ENCODE results near the gene TGM3.
A peak's percentile ranks its signal among the peaks of the same experiment; 100 is the strongest.
"Not testable (repeated sequence)": the region's sequence is repeated elsewhere in the genome, so short reads cannot be mapped to it uniquely, and the experiment has no call there.

TGM3 gene, protein sequence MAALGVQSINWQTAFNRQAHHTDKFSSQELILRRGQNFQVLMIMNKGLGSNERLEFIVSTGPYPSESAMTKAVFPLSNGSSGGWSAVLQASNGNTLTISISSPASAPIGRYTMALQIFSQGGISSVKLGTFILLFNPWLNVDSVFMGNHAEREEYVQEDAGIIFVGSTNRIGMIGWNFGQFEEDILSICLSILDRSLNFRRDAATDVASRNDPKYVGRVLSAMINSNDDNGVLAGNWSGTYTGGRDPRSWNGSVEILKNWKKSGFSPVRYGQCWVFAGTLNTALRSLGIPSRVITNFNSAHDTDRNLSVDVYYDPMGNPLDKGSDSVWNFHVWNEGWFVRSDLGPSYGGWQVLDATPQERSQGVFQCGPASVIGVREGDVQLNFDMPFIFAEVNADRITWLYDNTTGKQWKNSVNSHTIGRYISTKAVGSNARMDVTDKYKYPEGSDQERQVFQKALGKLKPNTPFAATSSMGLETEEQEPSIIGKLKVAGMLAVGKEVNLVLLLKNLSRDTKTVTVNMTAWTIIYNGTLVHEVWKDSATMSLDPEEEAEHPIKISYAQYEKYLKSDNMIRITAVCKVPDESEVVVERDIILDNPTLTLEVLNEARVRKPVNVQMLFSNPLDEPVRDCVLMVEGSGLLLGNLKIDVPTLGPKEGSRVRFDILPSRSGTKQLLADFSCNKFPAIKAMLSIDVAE
- total RNA-seq, result 0 to 0.11 (median 0) reads per million in 17 experiments

- no peak for DNase-seq
These were observed at the start of gene TGM3 for GRCh38 chr20:2295886-2296515. TGM3 (plus strand) TSS chr20:2296001; CDS start chr20:2296064, 63 bp downstream.

DNA sequence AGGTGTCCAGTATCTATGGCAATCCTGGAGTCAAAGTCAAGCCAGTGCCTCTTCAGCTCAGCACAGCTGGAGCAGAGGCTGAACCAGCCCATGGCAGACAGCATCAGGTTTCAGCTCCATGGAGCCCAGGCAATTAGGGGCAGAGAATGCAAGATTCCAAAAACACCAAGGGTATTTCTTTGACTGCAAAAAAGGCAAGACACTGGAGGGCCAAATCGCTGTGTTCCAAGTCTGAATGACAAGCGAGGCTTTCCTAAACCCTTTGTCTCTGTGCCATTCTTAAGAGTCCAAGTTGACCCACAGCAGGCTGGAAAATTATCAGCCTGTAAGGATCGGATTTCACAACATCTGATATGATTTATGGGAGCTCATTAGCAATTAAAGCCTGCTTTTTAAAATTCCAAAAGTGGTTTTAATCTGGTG lies 49.7 kb upstream of the TGM3 start:
- no peak for DNase-seq

- DNase-seq, result no peak
These were observed 47.0 kb upstream of the TGM3 start for GRCh38 chr20:2248837-2249236.

GRCh38 chr20:2249935-2250334 lies 45.9 kb upstream of the TGM3 start:
- no peak for DNase-seq

- peak; percentile 40 to 67 (median 58) for DNase-seq
These were observed 43.3 kb upstream of the TGM3 start for GRCh38 chr20:2252419-2252997.

- DNase-seq, result peak in 2 of 4 experiments; percentile 18 to 27
These were observed 42.5 kb upstream of the TGM3 start for GRCh38 chr20:2253256-2253655.

- DNase-seq, result no peak
These were observed 41.5 kb upstream of the TGM3 start for GRCh38 chr20:2254333-2254732.

DNA sequence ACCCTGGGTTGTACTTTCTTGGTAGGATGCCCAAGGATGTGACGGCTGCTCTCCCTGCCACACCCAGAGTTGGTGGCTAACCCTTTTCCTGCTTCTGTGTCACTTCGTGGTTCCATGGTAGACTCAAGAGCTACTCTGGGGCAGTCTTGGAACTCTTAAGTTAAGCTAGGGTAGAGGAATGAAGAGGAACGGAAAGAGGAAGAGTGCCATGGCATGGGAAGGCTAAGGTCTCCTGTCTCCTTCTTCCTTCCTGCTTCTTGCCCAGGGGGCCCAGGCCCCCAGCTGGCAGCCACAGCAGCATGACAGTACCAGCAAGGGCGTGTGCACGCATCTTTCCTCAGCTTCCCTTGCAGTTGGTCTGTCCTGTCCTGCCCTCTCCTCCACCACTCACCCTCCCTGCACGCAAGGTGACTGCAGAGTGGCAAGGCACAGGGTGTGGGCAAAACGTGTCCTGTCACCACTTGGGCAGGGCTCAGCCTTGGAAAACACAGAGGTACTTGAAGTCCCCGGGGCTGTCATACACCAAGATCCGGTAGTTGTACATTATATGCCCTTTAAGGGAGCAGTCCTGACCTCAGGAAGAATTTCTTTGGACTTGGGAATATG lies 39.8 kb upstream of the TGM3 start:
- DNase-seq, result peak; percentile 32 to 69 (median 64)

DNA sequence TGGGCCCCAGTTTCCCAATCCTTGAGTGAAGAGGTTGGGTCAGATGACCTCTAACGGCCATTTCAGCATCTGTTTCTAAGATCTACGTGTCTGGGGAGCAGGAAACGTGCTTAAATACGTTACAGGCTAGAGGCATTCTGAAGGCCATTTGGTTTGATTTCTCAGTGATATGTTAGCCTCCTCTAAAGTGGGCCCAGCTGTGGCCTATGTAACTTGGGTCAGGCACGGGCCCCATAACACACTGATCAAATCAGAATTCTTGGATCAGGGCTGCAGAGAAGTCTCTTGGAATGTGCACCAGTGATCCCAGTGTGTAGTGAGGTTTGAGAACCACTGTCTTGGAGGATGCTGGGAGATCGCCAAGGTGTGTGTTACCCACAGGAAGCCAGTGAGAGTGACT lies 36.1 kb upstream of the TGM3 start:
- DNase-seq, result no peak

- DNase-seq, result no peak
These were observed 35.6 kb upstream of the TGM3 start for GRCh38 chr20:2260250-2260649.

GRCh38 chr20:2261046-2261485 lies 34.7 kb upstream of the TGM3 start:
- DNase-seq, result no peak

DNA sequence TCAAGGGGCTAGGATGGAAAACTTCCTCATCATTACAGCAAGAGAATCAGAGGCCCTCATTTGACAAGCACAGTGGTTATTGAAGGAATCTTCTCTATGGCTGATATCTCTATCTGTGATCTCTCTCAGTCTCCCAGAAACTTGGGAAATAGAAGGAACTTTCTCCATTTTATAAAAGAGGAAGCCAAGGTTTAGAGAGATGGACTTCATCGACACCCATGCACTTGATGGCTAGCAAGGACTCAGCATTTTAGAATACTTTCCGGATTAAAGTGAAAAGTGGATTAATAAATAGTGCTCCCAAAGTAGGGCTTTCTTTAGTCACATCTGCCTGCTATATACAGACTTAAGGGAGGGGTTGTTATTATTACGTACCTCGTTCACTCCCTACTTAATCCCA lies 34.2 kb upstream of the TGM3 start:
- DNase-seq, result peak in 2 of 4 experiments; percentile 29 to 53

DNA sequence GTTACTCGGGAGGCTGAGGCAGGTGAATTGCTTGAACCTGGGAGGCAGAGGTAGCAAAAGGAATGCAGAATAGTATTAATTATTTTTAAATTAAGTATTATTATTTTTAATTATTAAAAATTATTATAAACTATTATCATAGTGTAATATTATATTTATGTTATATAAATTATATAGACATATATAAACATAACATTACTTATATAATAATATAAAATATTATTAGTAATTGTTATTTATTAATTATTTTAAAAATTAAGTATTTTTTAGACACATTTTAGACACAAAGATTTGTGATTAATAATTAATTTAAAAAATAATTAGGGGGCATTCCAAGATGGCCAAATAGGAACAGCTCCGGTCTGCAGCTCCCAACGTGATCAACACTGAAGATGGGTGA lies 31.7 kb upstream of the TGM3 start:
- no peak for DNase-seq

DNA sequence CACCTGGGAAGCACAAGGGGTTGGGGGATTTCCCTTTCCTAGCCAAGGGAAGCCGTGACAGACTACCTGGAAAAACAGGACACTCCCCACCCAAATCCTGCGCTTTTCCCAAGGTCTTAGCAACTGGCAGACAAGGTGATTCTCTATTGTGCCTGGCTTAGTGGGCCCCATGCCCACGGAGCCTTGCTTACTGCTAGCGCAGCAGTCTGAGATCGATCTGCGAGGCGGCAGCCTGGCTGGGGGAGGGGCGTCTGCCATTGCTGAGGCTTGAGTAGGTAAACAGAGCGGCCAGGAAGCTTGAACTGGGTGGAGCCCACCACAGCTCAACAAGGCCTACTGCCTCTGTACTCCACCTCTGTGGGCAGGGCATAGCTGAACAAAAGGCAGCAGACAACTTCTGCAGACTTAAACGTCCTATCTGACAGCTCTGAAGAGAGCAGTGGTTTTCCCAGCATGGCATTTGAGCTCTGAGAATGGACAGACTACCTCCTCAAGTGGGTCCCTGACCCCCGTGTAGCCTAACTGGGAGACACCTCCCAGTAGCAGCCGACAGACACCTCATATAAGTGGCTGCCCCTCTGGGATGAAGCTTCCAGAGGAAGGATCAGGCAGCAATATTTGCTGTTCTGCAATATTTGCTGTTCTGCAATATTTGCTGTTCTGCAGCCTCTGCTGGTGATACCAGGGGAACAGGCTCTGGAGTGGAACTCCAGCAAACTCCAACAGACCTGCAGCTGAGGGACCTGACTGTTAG lies 31.0 kb upstream of the TGM3 start:
- not testable (repeated sequence) for DNase-seq

DNA sequence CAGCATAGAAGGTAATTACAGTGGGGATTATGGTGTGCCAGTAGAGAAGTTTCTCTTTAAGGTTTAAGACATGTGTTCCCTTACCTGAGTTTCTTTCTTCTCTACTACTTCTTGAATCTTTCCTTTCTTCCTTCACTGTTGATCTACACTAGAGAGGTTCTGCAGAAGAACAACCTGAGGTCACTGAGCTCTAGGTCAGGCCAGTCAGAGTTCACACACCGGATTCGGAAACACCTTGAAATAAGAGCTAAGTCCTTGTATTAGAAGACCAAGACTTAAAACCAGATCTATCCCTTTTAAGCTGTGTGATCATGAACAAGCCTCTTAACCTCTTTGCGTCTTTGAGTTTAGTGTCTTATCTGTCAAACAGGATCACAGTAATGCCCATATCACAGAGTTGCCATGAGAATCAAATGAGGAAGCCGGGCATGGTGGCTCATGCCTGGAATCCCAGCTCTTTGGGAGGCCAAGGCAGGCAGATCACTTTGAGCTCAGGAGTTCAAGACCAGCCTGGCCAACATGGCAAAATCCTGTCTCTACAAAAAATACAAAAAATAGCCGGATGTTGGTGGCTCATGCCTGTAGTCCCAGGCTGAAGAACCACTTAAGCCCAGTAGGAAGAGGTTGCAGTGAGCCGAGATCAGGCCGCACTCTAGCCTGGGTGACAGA lies 22.0 kb upstream of the TGM3 start:
- no peak for DNase-seq

DNA sequence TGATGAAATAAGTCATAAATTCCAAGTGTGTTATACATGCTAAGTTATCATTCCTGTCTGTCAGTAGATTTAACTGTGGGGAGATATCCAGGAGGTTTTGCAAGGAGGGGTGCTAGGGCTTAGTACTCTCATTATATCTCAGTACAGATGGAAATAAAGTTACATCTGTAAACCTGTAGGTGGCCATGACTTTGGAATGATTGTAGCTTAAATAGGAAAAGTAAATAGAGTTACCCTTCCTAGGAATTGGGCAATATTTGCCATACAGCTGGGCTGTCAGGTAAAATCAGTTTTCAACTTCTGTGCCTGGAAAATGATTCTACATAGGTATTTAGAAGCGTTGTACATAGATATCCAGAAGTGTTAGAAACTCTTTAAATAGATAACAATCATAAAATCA lies 19.8 kb upstream of the TGM3 start:
- DNase-seq, result no peak

DNA sequence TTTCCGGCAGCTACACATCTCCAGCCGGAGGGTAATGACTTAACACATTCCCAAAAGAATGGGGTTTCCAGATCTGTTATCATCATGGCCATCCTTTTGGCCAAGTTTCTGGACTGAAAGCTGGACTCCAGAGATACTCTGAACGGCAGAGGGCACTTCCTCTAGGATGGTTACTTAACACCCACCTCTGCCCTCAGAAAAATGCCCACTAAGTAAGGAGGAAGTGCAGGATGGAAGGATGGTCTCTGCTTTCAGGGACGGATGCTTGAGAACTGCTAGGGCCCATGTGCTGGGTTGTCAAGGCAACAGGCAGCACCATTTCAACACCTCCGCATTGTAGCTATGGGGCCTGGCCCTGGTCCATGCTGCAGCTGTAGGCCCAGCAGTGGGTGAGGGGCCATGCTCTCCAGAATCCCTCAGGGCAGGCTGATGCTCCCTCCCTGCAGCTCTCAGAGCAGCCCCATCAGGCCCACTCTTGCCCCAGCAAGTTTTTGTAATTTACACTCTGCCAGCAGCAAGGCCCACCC lies 16.5 kb upstream of the TGM3 start:
- peak; percentile 32 to 63 (median 52) for DNase-seq

DNA sequence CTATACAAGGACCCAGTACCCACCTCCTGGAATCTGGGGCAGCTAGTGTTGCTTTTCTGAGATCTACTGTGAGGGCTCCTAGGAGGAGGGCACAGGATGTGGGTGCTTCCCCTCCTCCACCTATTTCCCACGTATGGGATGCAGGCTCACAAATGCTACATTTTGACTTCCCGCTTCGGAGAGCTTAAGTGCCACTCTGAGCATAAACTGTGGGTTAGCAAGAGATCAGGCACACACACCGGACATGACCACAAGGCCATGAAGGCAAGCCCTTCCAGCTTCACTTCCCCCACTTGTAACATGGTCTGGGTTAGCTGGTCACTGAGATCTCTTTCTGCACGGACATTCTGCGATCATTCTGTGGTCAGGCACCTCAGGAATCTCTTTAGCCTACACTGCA lies 15.7 kb upstream of the TGM3 start:
- DNase-seq, result peak; percentile 67 to 82 (median 76)

GRCh38 chr20:2281563-2281962 lies 14.2 kb upstream of the TGM3 start:
- DNase-seq, result no peak

DNA sequence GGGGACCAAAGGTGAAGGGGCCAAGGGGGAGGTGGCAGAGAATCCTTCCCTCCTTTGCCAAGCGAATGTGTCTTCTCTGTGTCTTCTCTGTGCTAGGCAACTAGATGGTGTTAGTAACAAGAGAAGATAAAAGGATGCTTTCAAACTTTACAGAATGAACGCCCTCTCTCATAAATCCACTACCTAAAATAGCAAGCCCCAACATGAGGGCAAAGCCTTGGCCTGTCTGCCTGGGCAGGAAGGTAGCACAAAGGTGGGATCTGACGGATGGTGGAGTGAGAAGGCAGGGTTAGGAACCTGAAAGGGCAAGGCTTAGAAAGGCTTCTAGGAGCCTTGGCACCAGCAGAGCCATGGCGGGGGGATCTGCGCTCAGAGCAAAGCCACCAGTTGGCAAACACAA lies 13.6 kb upstream of the TGM3 start:
- DNase-seq, result no peak
